Measurements from ENCODE around the gene MANEAL.

The MANEAL gene

DNA sequence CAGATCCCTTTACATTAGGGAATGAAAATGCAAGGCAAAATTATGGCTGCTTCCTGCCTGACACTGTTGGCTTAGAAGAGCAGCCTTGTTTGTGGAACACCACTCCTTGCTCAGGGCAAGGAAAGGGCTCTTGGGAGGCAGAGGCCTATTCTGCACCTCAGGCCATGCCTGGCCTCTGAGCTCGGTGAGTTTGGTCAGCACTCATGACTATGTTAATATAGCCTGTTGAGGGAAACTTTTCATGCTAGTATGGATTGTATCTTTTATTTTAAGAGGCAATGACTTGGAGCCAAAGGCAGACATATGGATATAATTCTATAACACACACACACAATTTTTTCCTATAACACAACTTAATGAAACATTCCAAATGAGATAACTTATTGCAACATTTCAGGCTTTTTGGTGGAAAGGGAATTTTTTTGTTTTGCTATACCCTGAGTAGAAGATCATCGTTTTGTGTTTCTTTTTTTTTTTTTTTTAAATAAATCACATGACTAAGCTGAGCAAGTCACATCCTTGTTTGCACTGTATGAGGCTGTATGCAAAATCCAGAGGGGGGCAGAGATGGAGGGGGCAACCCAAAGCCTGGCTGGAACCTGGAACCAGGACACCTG, 20.0 kb downstream of the MANEAL start:
- H3K9me3 ChIP-seq (ENCODE audit: control insufficient read depth, low read depth, low read length), result no peaks in the 10 kb centered on the region
- H3K36me3 ChIP-seq (ENCODE audit: control insufficient read depth, low read depth, low read length), result peaks cover 9% of the 10 kb centered on the region
- no peaks in the 10 kb centered on the region for H3K27me3 ChIP-seq (ENCODE audit: control insufficient read depth, insufficient read depth, low read length)
- H3K4me1 ChIP-seq (ENCODE audit: control insufficient read depth, low read depth, low read length), result peaks cover 6% of the 10 kb centered on the region
- no peak overlapping the region for H3K4me3 ChIP-seq (ENCODE audit: low read length)
- H3K27ac ChIP-seq (ENCODE audit: low read length), result no peak overlapping the region
- no peak overlapping the region for H3K9ac ChIP-seq (ENCODE audit: low read length)

DNA sequence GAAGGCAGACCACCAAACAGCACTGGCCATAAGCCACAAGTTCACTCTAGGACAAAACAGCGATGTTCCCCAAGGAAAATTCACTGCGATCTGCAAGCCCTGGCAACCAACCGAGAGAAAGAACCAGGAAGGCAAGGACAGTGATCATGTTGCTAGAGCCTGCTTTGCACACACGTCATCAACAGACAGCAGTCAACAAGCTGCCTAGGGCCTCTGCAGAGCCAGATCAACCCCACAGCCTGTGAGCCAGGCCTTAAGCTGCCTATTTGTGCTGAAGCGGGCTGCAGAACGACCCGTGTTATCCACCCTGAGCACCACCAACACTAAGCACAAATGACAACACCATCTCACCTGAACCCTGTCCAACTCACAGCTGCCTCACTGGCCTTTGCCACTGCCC, 20.6 kb downstream of the MANEAL start:
- no peaks in the 10 kb centered on the region for H3K9me3 ChIP-seq (ENCODE audit: control insufficient read depth, low read depth, low read length)
- no peak overlapping the region for H3K27ac ChIP-seq (ENCODE audit: low read length)
- no peaks in the 10 kb centered on the region for H3K27me3 ChIP-seq (ENCODE audit: control insufficient read depth, insufficient read depth, low read length)
- peaks cover 4% of the 10 kb centered on the region for H3K4me1 ChIP-seq (ENCODE audit: control insufficient read depth, low read depth, low read length)
- peaks cover 9% of the 10 kb centered on the region for H3K36me3 ChIP-seq (ENCODE audit: control insufficient read depth, low read depth, low read length)
- H3K9ac ChIP-seq (ENCODE audit: low read length), result no peak overlapping the region
- no peak overlapping the region for H3K4me3 ChIP-seq (ENCODE audit: low read length)

GRCh38 chr1:37817481-37817880, 23.8 kb downstream of the MANEAL start:
- Histone ChIP-seq H3K9ac (ENCODE audit: low read length) (no peak overlapping the region), H3K27me3 (ENCODE audit: control insufficient read depth, insufficient read depth, low read length) (no peaks in the 10 kb centered on the region), H3K9me3 (ENCODE audit: control insufficient read depth, low read depth, low read length) (no peaks in the 10 kb centered on the region), H3K36me3 (ENCODE audit: control insufficient read depth, low read depth, low read length) (peaks cover 30% of the 10 kb centered on the region), H3K4me3 (ENCODE audit: low read length) (no peak overlapping the region), H3K4me1 (ENCODE audit: control insufficient read depth, low read depth, low read length) (no peaks in the 10 kb centered on the region), H3K27ac (ENCODE audit: low read length) (no peak overlapping the region)

DNA sequence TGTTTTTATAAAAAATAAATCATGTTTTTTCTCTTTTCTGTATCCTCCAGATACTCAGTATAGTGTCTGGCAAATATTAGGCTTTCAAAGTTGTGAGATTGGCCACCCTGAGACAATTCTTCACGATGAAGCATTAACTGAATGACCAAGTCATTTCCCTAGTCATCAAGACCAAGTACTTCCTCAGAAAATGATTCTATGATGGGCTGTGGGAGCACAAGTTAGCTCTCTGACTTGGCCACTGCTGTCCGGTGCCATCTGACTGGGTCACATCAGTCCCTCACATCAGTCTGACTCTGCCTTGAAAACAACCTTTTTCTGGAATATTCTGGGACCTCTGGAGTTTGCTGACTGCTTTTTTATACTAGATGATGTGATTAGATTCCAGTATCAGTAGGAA, 27.8 kb downstream of the MANEAL start:
- H3K27ac ChIP-seq (ENCODE audit: low read length), result no peak overlapping the region
- no peak overlapping the region for H3K4me3 ChIP-seq (ENCODE audit: low read length)
- no peaks in the 10 kb centered on the region for H3K4me1 ChIP-seq (ENCODE audit: control insufficient read depth, low read depth, low read length)
- peaks cover 39% of the 10 kb centered on the region for H3K36me3 ChIP-seq (ENCODE audit: control insufficient read depth, low read depth, low read length)
- H3K9ac ChIP-seq (ENCODE audit: low read length), result no peak overlapping the region
- no peaks in the 10 kb centered on the region for H3K9me3 ChIP-seq (ENCODE audit: control insufficient read depth, low read depth, low read length)
- no peaks in the 10 kb centered on the region for H3K27me3 ChIP-seq (ENCODE audit: control insufficient read depth, insufficient read depth, low read length)

DNA sequence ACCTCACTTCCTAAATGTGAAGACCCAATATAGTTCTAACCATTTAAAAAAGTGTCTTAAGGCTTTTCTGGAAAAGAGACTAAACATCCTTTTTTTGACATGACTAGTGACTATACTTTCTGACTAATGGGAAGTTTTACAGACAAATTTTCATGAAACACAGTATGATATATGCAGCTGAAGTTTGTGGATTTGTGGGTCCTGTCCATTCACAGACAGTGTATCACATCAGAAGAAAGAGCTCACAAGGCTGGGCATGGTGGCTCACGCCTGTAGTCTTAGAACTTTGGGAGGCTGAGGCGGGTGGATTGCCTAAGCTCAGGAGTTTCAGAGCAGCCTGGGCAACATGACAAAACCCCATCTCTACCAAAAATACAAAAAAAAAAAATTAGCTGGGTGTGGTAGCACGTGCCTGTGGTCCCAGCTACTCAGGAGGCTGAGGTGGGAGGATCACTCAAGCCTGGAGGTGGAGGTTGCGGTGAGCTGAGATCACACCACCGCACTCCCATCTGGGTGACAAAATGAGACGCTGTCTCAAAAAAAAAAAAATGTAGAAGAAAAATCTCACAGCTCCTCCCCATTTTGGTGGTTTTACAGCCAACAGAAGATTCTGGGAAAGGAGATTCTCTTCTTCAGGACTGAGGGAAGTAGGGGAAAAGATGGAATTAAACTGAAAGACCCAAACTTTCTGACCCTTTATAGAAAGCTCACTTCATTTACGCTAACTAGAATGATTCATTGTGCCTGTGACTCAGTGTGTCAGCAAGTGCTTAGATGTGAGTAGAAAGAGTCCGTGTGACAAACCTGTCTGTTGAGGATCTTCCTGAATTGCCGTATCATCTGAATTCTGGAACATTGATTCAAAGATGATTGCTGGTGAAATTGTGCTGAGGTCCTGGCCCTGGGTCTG, 29.5 kb downstream of the MANEAL start:
- no peak overlapping the region for H3K4me3 ChIP-seq (ENCODE audit: low read length)
- no peaks in the 10 kb centered on the region for H3K27me3 ChIP-seq (ENCODE audit: control insufficient read depth, insufficient read depth, low read length)
- H3K27ac ChIP-seq (ENCODE audit: low read length), result no peak overlapping the region
- H3K4me1 ChIP-seq (ENCODE audit: control insufficient read depth, low read depth, low read length), result no peaks in the 10 kb centered on the region
- no peaks in the 10 kb centered on the region for H3K9me3 ChIP-seq (ENCODE audit: control insufficient read depth, low read depth, low read length)
- peaks cover 36% of the 10 kb centered on the region for H3K36me3 ChIP-seq (ENCODE audit: control insufficient read depth, low read depth, low read length)
- no peak overlapping the region for H3K9ac ChIP-seq (ENCODE audit: low read length)

DNA sequence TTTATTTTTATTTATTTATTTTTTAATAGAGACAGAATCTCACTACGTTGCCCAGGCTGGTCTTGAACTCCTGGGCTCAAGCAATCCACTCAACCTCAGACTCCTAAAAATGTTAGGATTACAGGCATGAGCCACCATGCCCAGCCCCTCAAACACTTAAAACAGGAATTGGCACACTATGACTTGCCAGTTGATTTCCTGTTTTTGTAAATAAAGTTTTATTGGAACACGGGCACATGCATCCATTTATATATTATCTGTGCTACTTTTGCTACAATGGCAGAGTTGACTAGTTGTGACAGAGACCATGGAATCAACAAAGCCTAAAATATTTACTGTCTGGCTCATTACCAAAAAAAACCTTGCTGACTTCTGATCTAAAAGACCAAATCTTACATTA, 30.4 kb downstream of the MANEAL start:
- H3K36me3 ChIP-seq (ENCODE audit: control insufficient read depth, low read depth, low read length), result peaks cover 36% of the 10 kb centered on the region
- no peak overlapping the region for H3K4me3 ChIP-seq (ENCODE audit: low read length)
- H3K9ac ChIP-seq (ENCODE audit: low read length), result no peak overlapping the region
- no peaks in the 10 kb centered on the region for H3K27me3 ChIP-seq (ENCODE audit: control insufficient read depth, insufficient read depth, low read length)
- H3K4me1 ChIP-seq (ENCODE audit: control insufficient read depth, low read depth, low read length), result no peaks in the 10 kb centered on the region
- no peaks in the 10 kb centered on the region for H3K9me3 ChIP-seq (ENCODE audit: control insufficient read depth, low read depth, low read length)
- no peak overlapping the region for H3K27ac ChIP-seq (ENCODE audit: low read length)

GRCh38 chr1:37825506-37825905, 31.9 kb downstream of the MANEAL start:
- Histone ChIP-seq H3K4me3 (ENCODE audit: low read length) (no peak overlapping the region), H3K36me3 (ENCODE audit: control insufficient read depth, low read depth, low read length) (peaks cover 32% of the 10 kb centered on the region), H3K4me1 (ENCODE audit: control insufficient read depth, low read depth, low read length) (no peaks in the 10 kb centered on the region), H3K27me3 (ENCODE audit: control insufficient read depth, insufficient read depth, low read length) (no peaks in the 10 kb centered on the region), H3K9ac (ENCODE audit: low read length) (no peak overlapping the region), H3K27ac (ENCODE audit: low read length) (no peak overlapping the region), H3K9me3 (ENCODE audit: control insufficient read depth, low read depth, low read length) (no peaks in the 10 kb centered on the region)

DNA sequence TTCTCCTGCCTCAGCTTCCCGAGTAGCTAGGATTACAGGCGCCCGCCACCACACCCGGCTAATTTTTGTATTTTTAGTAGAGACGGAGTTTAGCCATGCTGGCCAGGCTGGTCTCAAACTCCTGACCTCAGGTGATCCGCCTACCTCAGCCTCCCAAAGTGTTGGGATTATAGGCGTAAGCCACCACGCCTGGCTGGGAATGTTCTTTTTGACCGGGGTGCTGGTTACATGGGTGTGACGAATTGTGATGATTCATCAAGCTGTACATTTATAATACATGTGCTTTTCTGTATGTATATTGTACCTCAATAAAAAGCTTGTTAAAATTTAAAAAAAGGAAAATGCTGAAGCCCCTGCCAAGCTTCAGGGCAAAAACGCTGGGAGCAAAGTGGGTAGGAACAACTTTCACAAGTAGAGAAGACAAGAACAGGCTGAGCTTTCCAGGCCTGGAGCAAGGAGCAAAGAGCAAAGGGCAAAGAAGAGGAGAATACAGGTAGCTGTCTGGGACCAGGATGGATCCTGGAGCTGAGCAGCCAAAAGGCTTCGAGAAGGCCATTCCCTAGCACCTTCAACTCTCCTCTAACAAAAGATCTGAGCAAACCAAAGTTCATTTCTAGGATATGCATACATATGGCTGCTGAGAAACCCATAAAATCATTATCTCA, 34.9 kb downstream of the MANEAL start:
- Histone ChIP-seq H3K4me3 (ENCODE audit: low read length) (no peak overlapping the region), H3K9me3 (ENCODE audit: control insufficient read depth, low read depth, low read length) (no peaks in the 10 kb centered on the region), H3K4me1 (ENCODE audit: control insufficient read depth, low read depth, low read length) (no peaks in the 10 kb centered on the region), H3K36me3 (ENCODE audit: control insufficient read depth, low read depth, low read length) (peaks cover 26% of the 10 kb centered on the region), H3K9ac (ENCODE audit: low read length) (no peak overlapping the region), H3K27ac (ENCODE audit: low read length) (no peak overlapping the region), H3K27me3 (ENCODE audit: control insufficient read depth, insufficient read depth, low read length) (no peaks in the 10 kb centered on the region)

GRCh38 chr1:37831109-37831508, 37.5 kb downstream of the MANEAL start:
- H3K9ac ChIP-seq (ENCODE audit: low read length), result no peak overlapping the region
- no peak overlapping the region for H3K27ac ChIP-seq (ENCODE audit: low read length)
- H3K27me3 ChIP-seq (ENCODE audit: control insufficient read depth, insufficient read depth, low read length), result no peaks in the 10 kb centered on the region
- peaks cover 43% of the 10 kb centered on the region for H3K36me3 ChIP-seq (ENCODE audit: control insufficient read depth, low read depth, low read length)
- H3K9me3 ChIP-seq (ENCODE audit: control insufficient read depth, low read depth, low read length), result no peaks in the 10 kb centered on the region
- no peak overlapping the region for H3K4me3 ChIP-seq (ENCODE audit: low read length)
- H3K4me1 ChIP-seq (ENCODE audit: control insufficient read depth, low read depth, low read length), result no peaks in the 10 kb centered on the region

DNA sequence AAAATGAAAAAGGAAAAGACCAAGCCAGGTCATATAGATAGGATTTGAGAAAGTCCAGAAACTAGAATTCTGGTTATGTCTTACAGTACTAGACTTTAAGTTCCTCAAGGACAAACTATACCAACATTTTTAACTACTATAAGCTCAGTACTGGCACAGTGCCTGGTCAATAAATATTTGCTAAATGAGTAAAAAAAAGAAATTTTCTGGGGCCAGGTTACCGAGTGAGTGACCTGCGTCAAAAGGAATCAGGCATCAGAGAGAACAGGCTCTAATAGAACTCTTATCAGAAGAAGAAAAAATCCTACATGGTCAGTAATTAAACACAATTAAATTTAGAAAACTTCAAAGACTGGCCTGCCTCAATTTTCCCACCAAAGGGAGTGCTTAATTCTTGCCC, 38.2 kb downstream of the MANEAL start:
- Histone ChIP-seq H3K4me1 (ENCODE audit: control insufficient read depth, low read depth, low read length) (no peaks in the 10 kb centered on the region), H3K9me3 (ENCODE audit: control insufficient read depth, low read depth, low read length) (no peaks in the 10 kb centered on the region), H3K36me3 (ENCODE audit: control insufficient read depth, low read depth, low read length) (peaks cover 47% of the 10 kb centered on the region), H3K27ac (ENCODE audit: low read length) (no peak overlapping the region), H3K27me3 (ENCODE audit: control insufficient read depth, insufficient read depth, low read length) (no peaks in the 10 kb centered on the region), H3K4me3 (ENCODE audit: low read length) (no peak overlapping the region), H3K9ac (ENCODE audit: low read length) (no peak overlapping the region)

- no peaks in the 10 kb centered on the region for H3K9me3 ChIP-seq (ENCODE audit: control insufficient read depth, low read depth, low read length)
- no peaks in the 10 kb centered on the region for H3K27me3 ChIP-seq (ENCODE audit: control insufficient read depth, insufficient read depth, low read length)
- H3K4me1 ChIP-seq (ENCODE audit: control insufficient read depth, low read depth, low read length), result no peaks in the 10 kb centered on the region
- no peak overlapping the region for H3K27ac ChIP-seq (ENCODE audit: low read length)
- peaks cover 55% of the 10 kb centered on the region for H3K36me3 ChIP-seq (ENCODE audit: control insufficient read depth, low read depth, low read length)
- no peak overlapping the region for H3K4me3 ChIP-seq (ENCODE audit: low read length)
- no peak overlapping the region for H3K9ac ChIP-seq (ENCODE audit: low read length)
These were observed 43.1 kb downstream of the MANEAL start for GRCh38 chr1:37836788-37837187.
